GM19372 (cell line): Measurements from ENCODE around the gene HELZ.
"Not testable (repeated sequence)": the region's sequence is repeated elsewhere in the genome, so short reads cannot be mapped to it uniquely, and the experiment has no call there.

Experiments used
- ATAC-seq: cut with Tn5 transposase; IDR thresholded peaks from one replicate; pipeline ENCODE4 v1.9.1; 2021; ENCODE audit warnings: mild to moderate bottlenecking, low read depth, moderate library complexity; ENCODE audit not compliant: unreplicated experiment

HELZ gene

GRCh38 chr17:67041119-67041518, 203.9 kb downstream of the HELZ start:
- ATAC-seq = not testable (repeated sequence)

GRCh38 chr17:67040652-67041051, 204.3 kb downstream of the HELZ start:
- no peak for ATAC-seq

- ATAC-seq = no peak
These were observed 206.1 kb downstream of the HELZ start for GRCh38 chr17:67038861-67039365.

GRCh38 chr17:67035131-67036083, 209.6 kb downstream of the HELZ start:
- ATAC-seq = no peak

- no peak for ATAC-seq
These were observed 211.4 kb downstream of the HELZ start for GRCh38 chr17:67033613-67034012.

GRCh38 chr17:67032985-67033384, 212.0 kb downstream of the HELZ start:
- ATAC-seq = no peak

GRCh38 chr17:67032382-67032781, 212.6 kb downstream of the HELZ start:
- ATAC-seq = no peak

- ATAC-seq = no peak
These were observed 214.4 kb downstream of the HELZ start for GRCh38 chr17:67030641-67031040.

GRCh38 chr17:67027031-67027628, 217.9 kb downstream of the HELZ start:
- ATAC-seq = no peak

- no peak for ATAC-seq
These were observed 218.7 kb downstream of the HELZ start for GRCh38 chr17:67026341-67026740.

GRCh38 chr17:67025216-67025792, 219.7 kb downstream of the HELZ start:
- ATAC-seq = no peak

GRCh38 chr17:67024736-67025135, 220.3 kb downstream of the HELZ start:
- no peak for ATAC-seq

GRCh38 chr17:67022451-67022810, 222.6 kb downstream of the HELZ start:
- ATAC-seq = no peak

GRCh38 chr17:67021743-67022450, 223.1 kb downstream of the HELZ start:
- no peak for ATAC-seq

- no peak for ATAC-seq
These were observed 223.8 kb downstream of the HELZ start for GRCh38 chr17:67021196-67021595.
